Ascending aorta (tissue), 2 donors: ENCODE data around the gene WDCP. TPM values are rescaled to one million over a fixed set of nuclear protein-coding genes. Genes with fewer than 3 reads are reported as not detected.
"Not testable (repeated sequence)": the region's sequence is repeated elsewhere in the genome, so short reads cannot be mapped to it uniquely, and the experiment has no call there.

Experiments used
- DNase-seq, 2 donors: peaks; one replicate each; pipeline ENCODE4 v3.0.0-alpha.2; 2019; ENCODE audit warnings: low spot score in 2 of 2
- H3K27ac ChIP-seq, 2 donors: fragments of 200-600 bp; sonication (generic); one replicate each; pipeline ENCODE4 v1.5.1; 2016 to 2017; ENCODE audit warnings: mild to moderate bottlenecking in 1 of 2
- H3K27me3 ChIP-seq: fragments of 200-600 bp; sonication (generic); one replicate; pipeline ENCODE4 v1.5.1; 2017
- H3K36me3 ChIP-seq, 2 donors: fragments of 200-600 bp; sonication (generic); one replicate each; pipeline ENCODE4 v1.5.1; 2016
- H3K4me1 ChIP-seq, 2 donors: fragments of 200-600 bp; sonication (generic); one replicate each; pipeline ENCODE4 v1.5.1; 2016 to 2017; ENCODE audit warnings: mild to moderate bottlenecking in 1 of 2
- H3K4me3 ChIP-seq, 2 donors: fragments of 200-600 bp; sonication (generic); one replicate each; pipeline ENCODE4 v1.5.1; 2016 to 2017; ENCODE audit warnings: mild to moderate bottlenecking in 1 of 2
- H3K9me3 ChIP-seq, 2 donors: fragments of 200-600 bp; sonication (generic); one replicate each; pipeline ENCODE4 v1.5.1; 2016
- intact Hi-C: fragments of 100-400 bp; cut with DNase I; formaldehyde crosslinking; loops from one replicate; pipeline ENCODE4 v1.15.1; 2023
- total RNA-seq: library from RNA; depleted of rRNA; stranded (reverse); fragments of >200 nt; gene quantifications from one replicate; pipeline ENCODE4 v1.1.0, GENCODE V29; 2016
- TF ChIP-seq, protein P1 (sequence below), 3 experiments: fragments of 200-600 bp in 2 of 3; fragments of 450-650 bp in 1 of 3; sonication (generic) in 2 of 3; IDR thresholded peaks; one replicate each; pipeline ENCODE4 v1.5.1; 2016 to 2019; ENCODE audit warnings: antibody characterized with exemption in 3 of 3, mild to moderate bottlenecking in 1 of 3, moderate library complexity in 1 of 3

Gene WDCP
- total RNA-seq, 1 donor from 2014 or later: 1.9 TPM

DNA sequence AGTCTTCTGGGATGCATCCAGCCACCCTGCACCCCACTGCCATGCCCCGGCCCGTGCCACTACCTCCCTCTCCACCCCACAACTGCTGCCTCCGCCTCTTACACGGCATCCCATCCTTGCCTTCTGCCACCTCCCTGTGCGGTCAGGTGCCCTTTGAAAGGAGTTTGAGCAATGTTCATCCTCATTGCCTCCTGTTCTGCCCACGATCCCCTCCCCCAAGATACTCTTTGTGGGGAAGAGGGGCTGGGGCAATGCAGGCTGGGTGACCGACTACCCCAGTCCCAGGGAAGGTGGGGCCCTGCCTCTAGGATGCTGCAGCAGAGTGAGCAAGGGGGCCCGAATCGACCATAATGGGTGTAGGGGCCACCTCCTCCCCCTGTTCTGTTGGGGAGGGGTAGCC is 28.9 kb downstream of the WDCP start:
- peaks cover 5 to 6% of the 10 kb centered on the region in 2 donors for H3K36me3 ChIP-seq
- TF ChIP-seq, protein P1, sequence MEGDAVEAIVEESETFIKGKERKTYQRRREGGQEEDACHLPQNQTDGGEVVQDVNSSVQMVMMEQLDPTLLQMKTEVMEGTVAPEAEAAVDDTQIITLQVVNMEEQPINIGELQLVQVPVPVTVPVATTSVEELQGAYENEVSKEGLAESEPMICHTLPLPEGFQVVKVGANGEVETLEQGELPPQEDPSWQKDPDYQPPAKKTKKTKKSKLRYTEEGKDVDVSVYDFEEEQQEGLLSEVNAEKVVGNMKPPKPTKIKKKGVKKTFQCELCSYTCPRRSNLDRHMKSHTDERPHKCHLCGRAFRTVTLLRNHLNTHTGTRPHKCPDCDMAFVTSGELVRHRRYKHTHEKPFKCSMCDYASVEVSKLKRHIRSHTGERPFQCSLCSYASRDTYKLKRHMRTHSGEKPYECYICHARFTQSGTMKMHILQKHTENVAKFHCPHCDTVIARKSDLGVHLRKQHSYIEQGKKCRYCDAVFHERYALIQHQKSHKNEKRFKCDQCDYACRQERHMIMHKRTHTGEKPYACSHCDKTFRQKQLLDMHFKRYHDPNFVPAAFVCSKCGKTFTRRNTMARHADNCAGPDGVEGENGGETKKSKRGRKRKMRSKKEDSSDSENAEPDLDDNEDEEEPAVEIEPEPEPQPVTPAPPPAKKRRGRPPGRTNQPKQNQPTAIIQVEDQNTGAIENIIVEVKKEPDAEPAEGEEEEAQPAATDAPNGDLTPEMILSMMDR (IDR thresholded peaks at IDR 0.05): no peak
- H3K27me3 ChIP-seq: no peaks in the 10 kb centered on the region
- H3K4me3 ChIP-seq: no peak overlapping the region
- H3K4me1 ChIP-seq: no peaks in the 10 kb centered on the region
- H3K27ac ChIP-seq: no peak overlapping the region
- no peak for DNase-seq
- intact Hi-C loops: no loop called here
- no peaks in the 10 kb centered on the region for H3K9me3 ChIP-seq

DNA sequence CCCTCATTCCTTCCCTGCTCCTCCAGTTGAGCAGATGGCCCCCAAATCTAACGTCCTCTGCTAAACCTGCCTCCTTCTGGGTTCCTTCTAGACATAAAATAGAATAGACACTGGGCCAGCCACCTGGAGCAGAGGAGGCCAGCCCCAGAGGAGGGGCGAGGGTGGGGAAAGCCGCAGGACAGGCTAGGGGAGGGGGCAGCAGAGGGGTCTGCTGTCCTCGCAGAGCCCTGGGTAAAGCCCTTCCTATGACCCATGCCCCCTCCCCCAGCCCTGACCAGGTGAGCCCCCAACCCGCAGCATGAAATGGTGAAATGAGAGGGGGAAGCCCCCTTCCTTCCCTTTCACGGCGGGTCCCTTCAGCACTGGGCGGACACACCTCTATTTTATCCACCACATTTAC is 29.5 kb downstream of the WDCP start:
- no peak overlapping the region for H3K27ac ChIP-seq
- H3K9me3 ChIP-seq: no peaks in the 10 kb centered on the region
- H3K4me3 ChIP-seq: no peak overlapping the region

DNA sequence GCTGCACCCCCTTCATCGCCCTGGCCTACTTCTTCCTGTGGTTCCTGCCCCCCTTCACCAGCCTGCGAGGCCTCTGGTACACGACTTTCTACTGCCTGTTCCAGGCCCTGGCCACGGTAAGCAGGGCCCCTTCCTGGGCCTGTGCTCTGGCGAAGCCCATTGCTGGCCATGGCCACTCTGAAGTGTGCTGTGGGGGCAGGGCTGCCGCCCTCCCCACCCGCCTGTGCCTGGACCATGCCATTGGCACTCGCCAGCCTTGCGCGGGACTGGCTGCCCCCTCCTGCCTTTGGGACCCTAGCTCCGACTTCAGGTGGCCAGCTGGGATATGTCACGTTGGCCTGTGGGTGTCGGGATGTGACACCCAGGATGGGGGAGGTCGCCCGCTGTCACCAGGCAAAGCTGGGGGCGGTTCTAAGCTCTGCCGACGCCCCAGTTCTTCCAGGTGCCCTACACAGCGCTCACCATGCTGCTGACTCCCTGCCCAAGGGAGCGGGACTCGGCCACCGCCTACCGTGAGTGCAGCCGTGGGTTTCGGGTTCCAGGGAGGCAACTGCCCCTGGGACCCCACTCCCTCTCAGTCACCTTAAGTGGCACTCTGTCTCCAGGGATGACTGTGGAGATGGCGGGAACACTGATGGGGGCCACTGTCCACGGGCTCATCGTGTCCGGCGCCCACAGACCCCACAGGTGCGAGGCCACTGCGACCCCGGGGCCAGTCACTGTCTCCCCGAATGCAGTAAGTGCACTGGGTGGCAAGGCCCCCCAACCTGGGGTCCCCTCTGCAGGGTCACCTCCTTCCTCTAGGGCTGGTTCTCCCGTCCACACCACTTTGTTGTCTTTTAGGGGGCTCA is 30.1 kb downstream of the WDCP start:
- intact Hi-C loops: no loop called here
- Histone ChIP-seq H3K27me3 (no peaks in the 10 kb centered on the region), H3K36me3 (no peaks in the 10 kb centered on the region), H3K4me1 (no peaks in the 10 kb centered on the region), H3K27ac (no peak overlapping the region), H3K4me3 (no peak overlapping the region), H3K9me3 (no peaks in the 10 kb centered on the region)
- DNase-seq: no peak
- TF ChIP-seq, protein P1 (IDR thresholded peaks at IDR 0.05): no peak

More for the DNA sequence above, 29.5 kb downstream of the WDCP start:
- no peak for DNase-seq
- peaks cover 0 to under 1% of the 10 kb centered on the region in 2 donors for H3K36me3 ChIP-seq
- H3K4me1 ChIP-seq: no peaks in the 10 kb centered on the region
- TF ChIP-seq, protein P1 (IDR thresholded peaks at IDR 0.05): no peak
- intact Hi-C loops: no loop called here
- H3K27me3 ChIP-seq: no peaks in the 10 kb centered on the region

DNA sequence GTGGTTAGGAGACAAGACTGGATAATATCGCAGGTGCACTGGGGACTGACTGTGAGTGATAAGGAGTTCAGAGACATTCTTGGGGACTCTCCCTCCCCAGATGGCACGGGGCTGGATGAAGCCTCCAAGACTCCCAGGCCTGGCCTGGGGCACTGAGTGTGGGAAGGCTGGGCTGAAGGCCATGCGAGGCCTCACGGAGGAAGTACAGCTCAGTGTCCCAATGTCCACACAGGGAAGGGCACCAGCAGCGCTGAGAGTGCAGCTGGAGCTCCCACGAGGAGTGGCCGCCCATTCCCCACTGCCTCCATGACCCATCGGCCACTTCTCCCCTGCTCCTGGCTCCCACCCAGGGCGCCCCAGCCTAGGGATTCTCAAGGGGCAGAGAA is 30.8 kb downstream of the WDCP start:
- H3K36me3 ChIP-seq: no peaks in the 10 kb centered on the region
- H3K9me3 ChIP-seq: no peaks in the 10 kb centered on the region
- no peak overlapping the region for H3K4me3 ChIP-seq
- H3K27ac ChIP-seq: no peak overlapping the region
- H3K4me1 ChIP-seq: no peaks in the 10 kb centered on the region
- no peak for DNase-seq
- TF ChIP-seq, protein P1 (IDR thresholded peaks at IDR 0.05): no peak
- intact Hi-C loops: no loop called here
- no peaks in the 10 kb centered on the region for H3K27me3 ChIP-seq

DNA sequence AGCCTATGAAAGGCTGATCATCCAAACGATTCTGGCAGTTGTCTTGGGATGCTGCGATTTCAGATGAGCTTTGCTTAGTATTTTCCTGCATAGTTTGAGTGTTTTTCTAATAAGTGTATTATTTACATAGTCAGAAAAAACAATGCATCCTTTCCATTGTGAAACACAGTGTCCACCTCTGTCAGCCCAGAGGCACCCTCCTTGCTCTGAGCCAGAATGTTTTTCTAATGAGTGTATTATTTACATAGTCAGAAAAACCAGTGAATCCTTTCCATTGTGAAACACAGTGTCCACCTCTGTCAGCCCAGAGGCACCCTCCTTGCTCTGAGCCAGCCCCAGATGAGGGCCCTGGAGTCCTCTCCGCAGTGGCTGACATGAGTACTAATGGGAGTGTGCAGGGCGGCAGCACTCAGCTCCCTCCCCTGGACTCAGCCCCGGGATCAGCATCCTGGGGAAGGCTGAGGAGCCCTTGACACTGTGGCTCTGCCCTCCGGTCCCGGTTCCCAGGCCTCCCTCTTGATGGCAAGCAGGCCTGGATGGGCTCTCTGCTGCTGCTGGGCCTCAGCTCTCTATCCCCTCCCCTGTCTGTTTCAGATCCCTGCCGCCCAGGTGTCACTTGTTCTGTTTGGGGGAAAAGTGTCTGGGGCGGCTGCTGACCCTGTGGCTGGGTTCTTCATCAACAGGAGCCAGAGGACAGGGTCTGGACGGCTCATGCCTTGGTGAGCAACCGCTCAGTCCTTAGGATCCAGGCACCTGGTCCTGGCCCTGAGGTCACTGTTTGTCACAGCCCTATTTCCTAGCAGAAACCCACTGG is 31.4 kb downstream of the WDCP start:
- no peak overlapping the region for H3K27ac ChIP-seq
- TF ChIP-seq, protein P1 (IDR thresholded peaks at IDR 0.05): no peak
- no peaks in the 10 kb centered on the region for H3K9me3 ChIP-seq
- no peak overlapping the region for H3K4me3 ChIP-seq
- no peaks in the 10 kb centered on the region for H3K36me3 ChIP-seq
- H3K4me1 ChIP-seq: no peaks in the 10 kb centered on the region
- intact Hi-C loops: no loop called here
- H3K27me3 ChIP-seq: no peaks in the 10 kb centered on the region
- no peak for DNase-seq

DNA sequence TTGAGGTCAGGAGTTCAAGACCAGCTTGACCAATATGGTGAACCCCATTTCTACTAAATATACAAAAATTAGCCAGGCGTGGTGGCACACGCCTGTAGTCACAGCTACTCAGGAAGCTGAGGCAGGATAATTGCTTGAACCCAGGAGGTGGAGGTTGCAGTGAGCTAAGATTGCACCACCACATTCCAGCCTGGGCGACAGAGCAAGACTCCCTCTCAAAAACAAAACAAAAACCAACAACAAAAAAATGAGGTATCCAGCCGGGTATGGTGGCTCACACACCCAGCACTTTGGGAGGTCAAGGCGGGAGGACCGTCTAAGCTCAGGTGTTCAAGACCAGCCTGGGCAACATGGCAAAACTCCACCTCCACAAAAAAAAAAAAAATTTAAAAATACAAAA is 32.3 kb downstream of the WDCP start:
- H3K27me3 ChIP-seq, H3K27ac ChIP-seq, DNase-seq, H3K9me3 ChIP-seq, H3K4me3 ChIP-seq, H3K4me1 ChIP-seq, H3K36me3 ChIP-seq, intact Hi-C loops: not testable (repeated sequence)
